HEK293T (cell line): Measurements from ENCODE around the gene TANC1.

Experiments used
- ARNT ChIP-seq: fragments of 450-650 bp; IDR thresholded peaks from 2 replicates; pipeline ENCODE4 v1.6.1; 2017; ENCODE audit warnings: mild to moderate bottlenecking
- ELF4 ChIP-seq: fragments of 450-650 bp; IDR thresholded peaks from 2 replicates; pipeline ENCODE4 v1.6.1; 2017; ENCODE audit warnings: antibody characterized with exemption
- FOXK2 ChIP-seq: fragments of 450-650 bp; IDR thresholded peaks from 2 replicates; pipeline ENCODE4 v1.6.1; 2016; ENCODE audit warnings: mild to moderate bottlenecking
- FOXM1 ChIP-seq: fragments of 450-650 bp; IDR thresholded peaks from 2 replicates; pipeline ENCODE4 v1.6.1; 2017; ENCODE audit warnings: mild to moderate bottlenecking, borderline replicate concordance
- L3MBTL2 ChIP-seq: fragments of 450-650 bp; conservative IDR thresholded peaks from 2 replicates; pipeline ENCODE4 v1.6.1; 2016; ENCODE audit warnings: mild to moderate bottlenecking
- SP1 ChIP-seq: fragments of 450-650 bp; IDR thresholded peaks from 2 replicates; pipeline ENCODE4 v1.6.1; 2017
- TARDBP ChIP-seq: fragments of 450-650 bp; IDR thresholded peaks from 2 replicates; pipeline ENCODE4 v1.6.1; 2016
- ZNF384 ChIP-seq: fragments of 450-650 bp; IDR thresholded peaks from 2 replicates; pipeline ENCODE4 v1.6.1; 2016
- TF ChIP-seq, protein P1 (sequence below): fragments of 450-650 bp; IDR thresholded peaks from 2 replicates; pipeline ENCODE4 v1.6.1; 2016

DNA sequence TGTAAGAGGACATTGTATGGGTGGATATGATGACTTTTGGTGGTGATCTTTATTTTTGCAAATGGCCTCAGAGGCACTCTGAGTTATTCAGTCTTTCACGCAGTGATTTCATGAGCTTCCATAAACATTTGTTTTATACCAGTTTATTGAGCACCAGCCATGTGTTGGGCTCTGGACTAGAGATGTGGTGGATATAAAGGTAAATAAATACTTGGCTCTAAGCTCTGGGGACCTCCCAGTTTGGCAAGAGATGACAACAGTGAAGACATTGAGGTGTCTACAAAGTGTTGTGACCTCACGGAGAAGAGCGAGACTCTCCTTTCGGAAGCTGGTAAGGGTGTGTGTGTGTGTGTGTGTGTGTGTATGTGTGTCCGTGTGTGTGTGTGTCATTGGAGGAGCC lies 146.4 kb downstream of the TANC1 start:
- TF ChIP-seq ELF4, result no peak
- TF ChIP-seq ZNF384, result no peak
- TF ChIP-seq ARNT, result no peak
- TF ChIP-seq SP1, result no peak
- no peak for TF ChIP-seq FOXK2
- TF ChIP-seq FOXM1, result no peak
- TF ChIP-seq, protein P1, sequence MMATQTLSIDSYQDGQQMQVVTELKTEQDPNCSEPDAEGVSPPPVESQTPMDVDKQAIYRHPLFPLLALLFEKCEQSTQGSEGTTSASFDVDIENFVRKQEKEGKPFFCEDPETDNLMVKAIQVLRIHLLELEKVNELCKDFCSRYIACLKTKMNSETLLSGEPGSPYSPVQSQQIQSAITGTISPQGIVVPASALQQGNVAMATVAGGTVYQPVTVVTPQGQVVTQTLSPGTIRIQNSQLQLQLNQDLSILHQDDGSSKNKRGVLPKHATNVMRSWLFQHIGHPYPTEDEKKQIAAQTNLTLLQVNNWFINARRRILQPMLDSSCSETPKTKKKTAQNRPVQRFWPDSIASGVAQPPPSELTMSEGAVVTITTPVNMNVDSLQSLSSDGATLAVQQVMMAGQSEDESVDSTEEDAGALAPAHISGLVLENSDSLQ, result no peak
- no peak for TF ChIP-seq L3MBTL2
- no peak for TF ChIP-seq TARDBP
